ENCODE results near the gene TBP.
"Not testable (repeated sequence)": the region's sequence is repeated elsewhere in the genome, so short reads cannot be mapped to it uniquely, and the experiment has no call there.

TBP gene

DNA sequence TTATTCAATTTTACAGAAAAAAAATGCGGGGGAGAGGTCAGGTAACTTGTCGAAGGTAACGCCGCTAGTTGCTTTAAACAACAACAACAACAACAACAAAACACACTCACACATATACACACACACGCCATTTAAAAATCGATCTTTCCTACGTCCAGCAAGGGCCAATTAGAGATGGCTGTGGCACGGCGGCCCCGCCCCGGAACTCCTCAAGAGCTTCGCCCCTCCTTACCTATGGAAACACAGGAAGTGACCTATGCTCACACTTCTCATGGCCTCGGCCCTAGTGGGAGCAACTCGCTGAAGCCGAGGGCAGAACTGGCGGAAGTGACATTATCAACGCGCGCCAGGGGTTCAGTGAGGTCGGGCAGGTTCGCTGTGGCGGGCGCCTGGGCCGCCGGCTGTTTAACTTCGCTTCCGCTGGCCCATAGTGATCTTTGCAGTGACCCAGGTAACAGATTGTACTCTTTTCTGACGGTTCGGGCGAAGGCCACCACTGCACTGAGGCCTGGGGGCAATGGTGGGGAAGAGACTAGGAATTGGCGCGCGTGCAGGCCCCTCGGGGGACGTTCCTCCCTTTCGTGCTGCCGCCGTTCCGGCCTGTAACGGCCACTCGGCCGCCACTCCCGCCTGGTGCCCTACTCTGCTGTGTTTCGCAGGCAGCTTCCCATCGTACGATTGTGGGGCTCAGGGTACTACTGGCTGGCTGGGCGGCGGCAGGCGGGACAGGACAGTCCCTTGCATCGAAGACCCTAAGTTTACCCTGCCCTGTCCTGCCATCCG is at the start of gene TBP:
Gene TBP, plus strand, starts transcription at position 357 of the 783 bp plus-strand sequence. CDS start 2,661 bp downstream, outside the sequence.
- TF ChIP-seq, protein P1, sequence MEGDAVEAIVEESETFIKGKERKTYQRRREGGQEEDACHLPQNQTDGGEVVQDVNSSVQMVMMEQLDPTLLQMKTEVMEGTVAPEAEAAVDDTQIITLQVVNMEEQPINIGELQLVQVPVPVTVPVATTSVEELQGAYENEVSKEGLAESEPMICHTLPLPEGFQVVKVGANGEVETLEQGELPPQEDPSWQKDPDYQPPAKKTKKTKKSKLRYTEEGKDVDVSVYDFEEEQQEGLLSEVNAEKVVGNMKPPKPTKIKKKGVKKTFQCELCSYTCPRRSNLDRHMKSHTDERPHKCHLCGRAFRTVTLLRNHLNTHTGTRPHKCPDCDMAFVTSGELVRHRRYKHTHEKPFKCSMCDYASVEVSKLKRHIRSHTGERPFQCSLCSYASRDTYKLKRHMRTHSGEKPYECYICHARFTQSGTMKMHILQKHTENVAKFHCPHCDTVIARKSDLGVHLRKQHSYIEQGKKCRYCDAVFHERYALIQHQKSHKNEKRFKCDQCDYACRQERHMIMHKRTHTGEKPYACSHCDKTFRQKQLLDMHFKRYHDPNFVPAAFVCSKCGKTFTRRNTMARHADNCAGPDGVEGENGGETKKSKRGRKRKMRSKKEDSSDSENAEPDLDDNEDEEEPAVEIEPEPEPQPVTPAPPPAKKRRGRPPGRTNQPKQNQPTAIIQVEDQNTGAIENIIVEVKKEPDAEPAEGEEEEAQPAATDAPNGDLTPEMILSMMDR (conservative IDR thresholded peaks at IDR 0.05; ENCODE audit: low read depth, low read length) = no peak
- peak; percentile 99 for DNase-seq (ENCODE audit: low read depth)
- H3K4me3 ChIP-seq (ENCODE audit: low read depth, low read length) = peak within 1 kb of the TSS; percentile 93

DNA sequence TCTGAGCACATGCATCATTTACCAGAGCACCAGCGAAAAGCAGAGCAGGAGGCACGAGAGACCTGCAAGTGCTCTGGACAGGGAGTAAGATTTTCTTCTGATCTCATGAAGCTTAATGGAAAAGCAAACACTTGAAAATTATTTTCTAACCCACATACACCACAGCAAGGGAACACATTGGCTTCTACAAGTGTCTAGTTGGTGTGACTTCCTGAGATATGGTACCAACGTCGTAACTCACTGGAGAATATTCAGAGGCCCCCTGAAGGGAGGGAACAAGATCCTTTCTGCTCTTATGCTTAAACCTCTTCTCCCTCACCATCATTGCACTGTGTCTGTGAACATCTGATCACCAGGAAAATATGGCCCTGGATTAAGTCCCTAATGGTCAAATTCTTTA is 49.7 kb upstream of the TBP start:
- TF ChIP-seq, protein P1 (conservative IDR thresholded peaks at IDR 0.05; ENCODE audit: low read depth, low read length) = no peak
- DNase-seq (ENCODE audit: low read depth) = no peak
- no peak overlapping the region for H3K4me3 ChIP-seq (ENCODE audit: low read depth, low read length)

DNA sequence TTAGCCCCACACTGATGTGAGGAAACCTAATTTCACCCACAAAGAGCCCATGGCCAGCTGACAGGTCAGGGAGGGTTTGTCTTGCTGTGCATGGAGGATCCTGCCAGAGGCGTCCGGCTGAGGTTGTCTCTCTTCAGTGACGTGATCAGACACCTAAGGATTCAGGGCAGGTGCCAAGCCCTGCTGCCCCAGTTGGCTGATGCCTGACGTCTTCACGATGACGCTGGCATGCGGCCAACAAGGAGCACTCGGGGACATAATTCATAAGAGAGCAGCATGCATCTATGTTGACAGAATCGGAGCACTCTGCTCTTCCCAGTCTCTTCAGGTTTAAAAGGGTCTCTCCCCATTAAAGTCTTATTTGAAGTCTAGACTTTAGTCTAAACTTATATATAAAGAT is 48.9 kb upstream of the TBP start:
- H3K4me3 ChIP-seq (ENCODE audit: low read depth, low read length) = no peak overlapping the region
- TF ChIP-seq, protein P1 (conservative IDR thresholded peaks at IDR 0.05; ENCODE audit: low read depth, low read length) = no peak
- DNase-seq (ENCODE audit: low read depth) = no peak

DNA sequence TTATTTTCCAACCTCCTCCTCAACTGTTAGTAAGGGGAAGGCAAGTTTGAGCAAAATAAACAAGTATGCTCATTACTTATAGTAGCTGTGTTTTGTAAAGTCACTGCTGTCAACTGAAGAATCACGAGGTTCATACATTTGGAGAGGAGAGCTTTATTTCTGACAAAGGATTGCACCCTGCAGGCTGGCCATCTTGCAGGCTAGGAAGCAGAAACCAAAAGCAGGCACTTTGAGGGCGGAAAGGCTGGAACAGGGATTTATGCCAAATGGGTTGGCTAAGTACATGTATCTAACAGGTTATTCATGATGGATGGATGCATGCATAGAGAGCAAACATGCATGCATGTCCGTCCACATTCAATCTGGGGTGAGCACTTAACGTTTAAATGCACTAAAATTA is 47.7 kb upstream of the TBP start:
- no peak for DNase-seq (ENCODE audit: low read depth)
- TF ChIP-seq, protein P1 (conservative IDR thresholded peaks at IDR 0.05; ENCODE audit: low read depth, low read length) = no peak
- H3K4me3 ChIP-seq (ENCODE audit: low read depth, low read length) = no peak overlapping the region

DNA sequence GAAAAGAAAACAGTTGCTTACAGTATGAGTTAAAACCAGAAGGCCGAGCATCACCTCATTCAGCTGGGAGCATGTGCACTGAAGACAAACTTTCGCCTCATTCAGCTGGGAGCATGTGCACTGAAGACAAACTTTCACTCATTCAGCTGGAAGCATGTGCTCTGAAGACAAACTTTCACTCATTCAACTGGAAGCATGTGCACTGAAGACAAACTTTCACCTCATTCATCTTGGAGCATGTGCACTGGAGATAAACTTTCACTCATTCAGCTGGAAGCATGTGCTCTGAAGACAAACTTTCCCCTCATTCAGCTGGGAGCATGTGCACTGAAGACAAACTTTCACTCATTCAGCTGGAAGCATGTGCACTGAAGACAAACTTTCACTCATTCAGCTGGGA is 46.4 kb upstream of the TBP start:
- not testable (repeated sequence) for H3K4me3 ChIP-seq (ENCODE audit: low read depth, low read length); DNase-seq (ENCODE audit: low read depth)

DNA sequence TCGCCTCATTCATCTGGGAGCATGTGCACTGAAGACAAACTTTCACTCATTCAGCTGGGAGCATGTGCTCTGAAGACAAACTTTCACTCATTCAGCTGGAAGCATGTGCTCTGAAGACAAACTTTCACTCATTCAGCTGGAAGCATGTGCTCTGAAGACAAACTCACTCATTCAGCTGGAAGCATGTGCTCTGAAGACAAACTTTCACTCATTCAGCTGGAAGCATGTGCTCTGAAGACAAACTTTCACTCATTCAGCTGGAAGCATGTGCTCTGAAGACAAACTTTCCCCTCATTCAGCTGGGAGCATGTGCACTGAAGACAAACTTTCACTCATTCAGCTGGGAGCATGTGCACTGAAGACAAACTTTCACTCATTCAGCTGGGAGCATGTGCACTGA is 45.9 kb upstream of the TBP start:
- not testable (repeated sequence) for DNase-seq (ENCODE audit: low read depth); H3K4me3 ChIP-seq (ENCODE audit: low read depth, low read length)

DNA sequence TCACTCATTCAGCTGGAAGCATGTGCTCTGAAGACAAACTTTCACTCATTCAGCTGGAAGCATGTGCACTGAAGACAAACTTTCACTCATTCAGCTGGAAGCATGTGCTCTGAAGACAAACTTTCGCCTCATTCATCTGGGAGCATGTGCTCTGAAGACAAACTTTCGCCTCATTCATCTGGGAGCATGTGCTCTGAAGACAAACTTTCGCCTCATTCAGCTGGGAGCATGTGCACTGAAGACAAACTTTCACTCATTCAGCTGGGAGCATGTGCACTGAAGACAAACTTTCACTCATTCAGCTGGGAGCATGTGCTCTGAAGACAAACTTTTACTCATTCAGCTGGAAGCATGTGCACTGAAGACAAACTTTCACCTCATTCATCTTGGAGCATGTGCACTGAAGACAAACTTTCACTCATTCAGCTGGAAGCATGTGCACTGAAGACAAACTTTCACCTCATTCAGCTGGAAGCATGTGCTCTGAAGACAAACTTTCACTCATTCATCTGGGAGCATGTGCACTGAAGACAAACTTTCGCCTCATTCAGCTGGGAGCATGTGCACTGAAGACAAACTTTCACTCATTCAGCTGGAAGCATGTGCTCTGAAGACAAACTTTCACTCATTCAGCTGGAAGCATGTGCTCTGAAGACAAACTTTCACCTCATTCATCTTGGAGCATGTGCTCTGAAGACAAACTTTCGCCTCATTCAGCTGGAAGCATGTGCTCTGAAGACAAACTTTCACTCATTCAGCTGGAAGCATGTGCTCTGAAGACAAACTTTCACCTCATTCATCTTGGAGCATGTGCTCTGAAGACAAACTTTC is 45.1 kb upstream of the TBP start:
- DNase-seq (ENCODE audit: low read depth); H3K4me3 ChIP-seq (ENCODE audit: low read depth, low read length): not testable (repeated sequence)

DNA sequence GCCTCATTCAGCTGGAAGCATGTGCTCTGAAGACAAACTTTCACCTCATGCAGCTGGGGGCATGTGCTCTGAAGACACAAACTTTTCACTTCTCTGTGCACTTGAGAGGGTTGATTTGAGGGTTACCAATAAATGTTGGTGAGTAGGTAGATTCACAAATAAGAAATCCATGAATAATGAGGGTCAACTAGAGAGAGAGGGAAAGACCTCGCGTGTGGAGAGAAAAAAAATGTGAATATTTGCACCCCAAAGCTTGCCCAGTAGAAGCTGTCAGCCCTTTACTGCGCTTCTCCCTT is 44.5 kb upstream of the TBP start:
- TF ChIP-seq, protein P1 (conservative IDR thresholded peaks at IDR 0.05; ENCODE audit: low read depth, low read length) = no peak
- no peak for DNase-seq (ENCODE audit: low read depth)
- H3K4me3 ChIP-seq (ENCODE audit: low read depth, low read length) = no peak overlapping the region

Data from choroid plexus epithelial cell (primary cell).